Hematopoietic multipotent progenitor cell treated with erythropoietin and hydrocortisone succinate and interleukin-3 and kit ligand, for 17 days (in vitro differentiated cells): Measurements from ENCODE around the gene TOX2.

Source experiments
- DNase-seq: peaks from one replicate; pipeline ENCODE4 v3.0.0-alpha.2; 2015; ENCODE audit warnings: low spot score

Gene TOX2

GRCh38 chr20:44019638-44020335, 105.1 kb downstream of the TOX2 start:
- no peak for DNase-seq

- no peak for DNase-seq
Observed at GRCh38 chr20:44020406-44021148, 105.9 kb downstream of the TOX2 start.

- no peak for DNase-seq
Observed at GRCh38 chr20:44021186-44021585, 106.5 kb downstream of the TOX2 start.

- no peak for DNase-seq
Observed at GRCh38 chr20:44021900-44022299, 107.2 kb downstream of the TOX2 start.

- DNase-seq: no peak
Observed at GRCh38 chr20:44022464-44022863, 107.8 kb downstream of the TOX2 start.

GRCh38 chr20:44023515-44024371, 109.1 kb downstream of the TOX2 start:
- DNase-seq: no peak

GRCh38 chr20:44024820-44025580, 110.3 kb downstream of the TOX2 start:
- DNase-seq: no peak

GRCh38 chr20:44025756-44026155, 111.1 kb downstream of the TOX2 start:
- DNase-seq: no peak

- DNase-seq: no peak
Observed at GRCh38 chr20:44026647-44027342, 112.1 kb downstream of the TOX2 start.

GRCh38 chr20:44027343-44028002, 112.8 kb downstream of the TOX2 start:
- DNase-seq: no peak

GRCh38 chr20:44028003-44028730, 113.5 kb downstream of the TOX2 start:
- no peak for DNase-seq

- DNase-seq: no peak
Observed at GRCh38 chr20:44028868-44029847, 114.5 kb downstream of the TOX2 start.

GRCh38 chr20:44029848-44030230, 115.2 kb downstream of the TOX2 start:
- DNase-seq: no peak

- no peak for DNase-seq
Observed at GRCh38 chr20:44030394-44030793, 115.7 kb downstream of the TOX2 start.

GRCh38 chr20:44031001-44031574, 116.4 kb downstream of the TOX2 start:
- DNase-seq: no peak

- no peak for DNase-seq
Observed at GRCh38 chr20:44031781-44032582, 117.3 kb downstream of the TOX2 start.

GRCh38 chr20:44032583-44033331, 118.1 kb downstream of the TOX2 start:
- DNase-seq: no peak
